Pancreas (tissue), 10 donors: ENCODE results near the gene ASXL3. TPM values are rescaled to one million over a fixed set of nuclear protein-coding genes. Genes with fewer than 3 reads are reported as not detected.

Source experiments
- ATAC-seq, 4 donors: fragments of 200-7000 bp; cut with Tn5 transposase; one replicate each; pipeline versions ENCODE4 v1.8.0 to v1.9.1; 2020; ENCODE audit warnings: mild to moderate bottlenecking in 4 of 4, moderate library complexity in 4 of 4
- DNase-seq, 6 donors: peaks; one replicate each; pipeline ENCODE4 v3.0.0-alpha.2; 2020
- FAIRE-seq: peaks from 2 replicates; lab custom pipeline; 2012; peaks lifted over from hg19 to GRCh38; lab: Jason Lieb, UNC
- H3K27ac ChIP-seq, 4 donors: fragments of 200-600 bp; sonication (generic); 1 replicate in 3 of 4; 2 replicates in 1 of 4; pipeline versions ENCODE4 v1.5.0 to v1.8.0; 2020
- H3K27me3 ChIP-seq, 4 donors: fragments of 200-600 bp; one replicate each; pipeline ENCODE4 v1.8.0; 2021
- H3K36me3 ChIP-seq, 3 donors: fragments of 200-600 bp; sonication (generic) in 1 of 3; one replicate each; pipeline versions ENCODE4 v1.5.0 to v1.8.0; 2020 to 2021
- H3K4me1 ChIP-seq, 3 donors: fragments of 200-600 bp; one replicate each; pipeline ENCODE4 v1.8.0; 2021
- H3K4me3 ChIP-seq, 4 donors: fragments of 200-600 bp; sonication (generic) in 2 of 4; one replicate each; pipeline versions ENCODE4 v1.5.0 to v1.8.0; 2020 to 2021
- H3K9me3 ChIP-seq, 4 donors: fragments of 200-600 bp; one replicate each; pipeline ENCODE4 v1.8.0; 2021
- whole genome bisulfite sequencing, 2 donors: extraction: QIAGEN DNeasy Blood & Tissue Kit; methylation state at CpG; one replicate each; pipeline ENCODE4 v1.1.7; 2013; 5-methylcytosine and 5-hydroxymethylcytosine counted together
- intact Hi-C, 3 donors: fragments of 100-400 bp; cut with DNase I; formaldehyde crosslinking; loops; one replicate each; pipeline versions ENCODE4 v1.11.1 to v1.14.2; 2022
- polyA plus RNA-seq, 2 donors: library from polyadenylated mRNA; stranded (reverse); fragments of 200-250 nt; gene quantifications; one replicate each; pipeline ENCODE4 v1.2.3, GENCODE V29; 2013
- total RNA-seq, 6 donors: library from RNA; stranded (reverse); fragmentation: NEBNext Ultra II Directional in 4 of 6; extraction: Animal tissue kit (Norgen Biotek cat#: 25700) in 4 of 6; gene quantifications; one replicate each; pipeline versions ENCODE4 v1.2.1 to v1.2.4, GENCODE V29; 2021 to 2023
- TF ChIP-seq, protein P1 (sequence below), 4 donors: fragments of 200-600 bp; sonication (generic) in 3 of 4; IDR thresholded peaks; one replicate each; pipeline versions ENCODE4 v1.5.0 to v1.8.0; 2021; ENCODE audit warnings: antibody characterized with exemption in 4 of 4
- donor health status: healthy with polysubstance abuse.
- donor health status: DM: no; HTN: no; CAD: no; lungs with moderate emphysema.
- donor health status: DM: no; HTN: no; CAD: no.
- donor health status: control.
- donor health status: control.
- donor health status: Bipolar disorder and iron deficiency.
- donor health status: DM: yes; HTN: yes; CAD: no.
- donor health status: DM: no; HTN: no; CAD: no.
- donor health status: DM: no; HTN: no; CAD: no.
- donor health status: DM: yes; HTN: yes; CAD: no.

ASXL3 gene
- total and polyA plus RNA-seq, 8 donors = 0.49 to 2.5 (median 1.6) TPM

DNA sequence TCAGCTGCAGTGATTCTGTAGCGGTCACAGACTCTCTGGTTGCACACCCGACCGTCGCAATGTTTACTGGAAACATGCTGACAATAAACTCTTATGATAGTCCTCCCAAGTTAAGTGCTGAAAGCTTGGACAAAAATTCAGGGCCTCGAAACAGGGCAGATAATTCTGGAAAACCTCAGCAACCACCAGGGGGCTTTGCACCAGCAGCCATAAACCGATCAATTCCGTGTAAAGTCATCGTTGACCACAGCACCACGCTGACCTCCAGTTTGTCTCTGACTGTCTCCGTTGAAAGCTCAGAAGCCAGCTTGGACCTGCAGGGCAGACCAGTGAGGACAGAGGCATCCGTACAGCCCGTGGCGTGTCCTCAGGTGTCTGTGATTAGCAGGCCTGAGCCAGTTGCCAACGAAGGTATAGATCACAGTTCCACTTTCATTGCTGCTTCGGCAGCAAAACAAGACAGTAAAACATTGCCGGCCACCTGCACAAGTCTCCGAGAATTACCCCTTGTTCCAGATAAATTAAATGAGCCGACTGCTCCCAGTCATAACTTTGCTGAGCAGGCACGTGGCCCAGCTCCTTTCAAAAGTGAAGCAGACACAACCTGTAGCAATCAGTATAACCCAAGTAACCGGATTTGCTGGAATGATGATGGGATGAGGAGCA is 166.1 kb downstream of the ASXL3 start:
- Histone ChIP-seq H3K27ac (no peak overlapping the region), H3K27me3 (no peaks in the 10 kb centered on the region), H3K4me3 (no peak overlapping the region), H3K4me1 (no peaks in the 10 kb centered on the region), H3K36me3 (no peaks in the 10 kb centered on the region), H3K9me3 (no peaks in the 10 kb centered on the region)
- DNase-seq (no peak), FAIRE-seq (no peak), ATAC-seq (peak in 2 of 4 donors; percentile 18 to 21)
- intact Hi-C loops = no loop called here
- TF ChIP-seq, protein P1, sequence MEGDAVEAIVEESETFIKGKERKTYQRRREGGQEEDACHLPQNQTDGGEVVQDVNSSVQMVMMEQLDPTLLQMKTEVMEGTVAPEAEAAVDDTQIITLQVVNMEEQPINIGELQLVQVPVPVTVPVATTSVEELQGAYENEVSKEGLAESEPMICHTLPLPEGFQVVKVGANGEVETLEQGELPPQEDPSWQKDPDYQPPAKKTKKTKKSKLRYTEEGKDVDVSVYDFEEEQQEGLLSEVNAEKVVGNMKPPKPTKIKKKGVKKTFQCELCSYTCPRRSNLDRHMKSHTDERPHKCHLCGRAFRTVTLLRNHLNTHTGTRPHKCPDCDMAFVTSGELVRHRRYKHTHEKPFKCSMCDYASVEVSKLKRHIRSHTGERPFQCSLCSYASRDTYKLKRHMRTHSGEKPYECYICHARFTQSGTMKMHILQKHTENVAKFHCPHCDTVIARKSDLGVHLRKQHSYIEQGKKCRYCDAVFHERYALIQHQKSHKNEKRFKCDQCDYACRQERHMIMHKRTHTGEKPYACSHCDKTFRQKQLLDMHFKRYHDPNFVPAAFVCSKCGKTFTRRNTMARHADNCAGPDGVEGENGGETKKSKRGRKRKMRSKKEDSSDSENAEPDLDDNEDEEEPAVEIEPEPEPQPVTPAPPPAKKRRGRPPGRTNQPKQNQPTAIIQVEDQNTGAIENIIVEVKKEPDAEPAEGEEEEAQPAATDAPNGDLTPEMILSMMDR (IDR thresholded peaks at IDR 0.05) = no peak
- 84 to 88% methylated on average over 20 of the region's 20 CpGs for WGBS, 2 donors

DNA sequence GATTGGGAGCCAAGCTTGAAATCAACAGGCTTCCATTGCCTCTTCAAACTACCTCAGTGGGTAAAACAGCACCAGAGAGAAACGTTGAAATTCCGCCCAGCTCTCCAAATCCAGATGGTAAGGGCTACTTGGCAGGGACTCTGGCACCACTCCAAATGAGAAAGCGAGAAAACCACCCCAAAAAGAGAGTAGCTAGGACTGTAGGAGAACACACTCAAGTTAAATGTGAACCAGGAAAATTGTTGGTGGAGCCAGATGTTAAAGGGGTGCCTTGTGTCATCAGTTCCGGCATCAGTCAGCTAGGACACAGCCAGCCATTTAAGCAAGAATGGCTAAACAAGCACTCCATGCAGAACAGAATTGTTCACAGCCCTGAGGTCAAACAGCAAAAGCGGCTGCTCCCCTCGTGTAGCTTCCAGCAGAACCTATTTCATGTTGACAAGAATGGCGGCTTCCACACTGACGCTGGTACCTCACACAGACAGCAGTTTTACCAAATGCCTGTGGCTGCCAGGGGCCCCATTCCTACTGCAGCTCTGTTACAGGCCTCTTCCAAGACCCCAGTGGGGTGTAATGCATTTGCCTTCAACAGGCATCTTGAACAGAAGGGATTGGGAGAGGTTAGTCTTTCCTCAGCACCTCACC is 167.3 kb downstream of the ASXL3 start:
- Histone ChIP-seq H3K4me1 (no peaks in the 10 kb centered on the region), H3K4me3 (no peak overlapping the region), H3K36me3 (no peaks in the 10 kb centered on the region), H3K27ac (no peak overlapping the region), H3K9me3 (no peaks in the 10 kb centered on the region), H3K27me3 (no peaks in the 10 kb centered on the region)
- TF ChIP-seq, protein P1 (IDR thresholded peaks at IDR 0.05) = no peak
- intact Hi-C loops = no loop called here
- FAIRE-seq = no peak
- 84 to 88% methylated on average over 8 of the region's 8 CpGs for WGBS, 2 donors
- peak in 2 of 4 donors; percentile 10 to 31 for ATAC-seq
- no peak for DNase-seq

DNA sequence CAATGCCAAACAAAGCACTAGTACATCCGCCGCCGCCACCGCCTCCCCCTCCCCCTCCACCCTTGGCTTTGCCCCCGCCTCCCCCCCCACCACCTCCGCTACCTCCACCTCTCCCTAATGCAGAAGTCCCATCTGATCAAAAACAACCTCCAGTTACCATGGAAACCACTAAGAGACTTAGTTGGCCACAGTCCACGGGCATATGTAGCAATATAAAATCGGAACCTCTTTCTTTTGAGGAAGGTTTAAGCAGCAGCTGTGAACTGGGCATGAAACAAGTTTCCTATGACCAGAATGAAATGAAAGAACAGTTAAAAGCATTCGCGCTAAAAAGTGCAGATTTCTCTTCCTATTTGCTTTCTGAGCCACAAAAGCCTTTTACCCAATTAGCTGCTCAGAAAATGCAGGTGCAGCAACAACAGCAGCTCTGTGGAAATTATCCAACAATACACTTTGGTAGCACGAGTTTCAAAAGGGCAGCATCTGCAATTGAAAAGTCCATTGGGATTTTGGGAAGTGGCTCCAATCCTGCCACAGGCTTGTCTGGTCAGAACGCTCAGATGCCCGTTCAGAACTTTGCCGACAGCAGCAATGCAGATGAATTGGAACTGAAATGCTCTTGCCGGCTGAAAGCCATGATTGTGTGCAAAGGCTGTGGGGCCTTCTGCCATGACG is 168.0 kb downstream of the ASXL3 start:
- H3K27ac ChIP-seq = no peak overlapping the region
- H3K4me3 ChIP-seq = no peak overlapping the region
- intact Hi-C loops = no loop called here
- H3K9me3 ChIP-seq = no peaks in the 10 kb centered on the region
- FAIRE-seq (no peak), DNase-seq (no peak), ATAC-seq (peak in 2 of 4 donors; percentile 33 to 45)
- no peaks in the 10 kb centered on the region for H3K36me3 ChIP-seq
- 87 to 88% methylated on average over 16 of the region's 16 CpGs for WGBS, 2 donors
- TF ChIP-seq, protein P1 (IDR thresholded peaks at IDR 0.05) = no peak
- H3K27me3 ChIP-seq = no peaks in the 10 kb centered on the region
- H3K4me1 ChIP-seq = no peaks in the 10 kb centered on the region

DNA sequence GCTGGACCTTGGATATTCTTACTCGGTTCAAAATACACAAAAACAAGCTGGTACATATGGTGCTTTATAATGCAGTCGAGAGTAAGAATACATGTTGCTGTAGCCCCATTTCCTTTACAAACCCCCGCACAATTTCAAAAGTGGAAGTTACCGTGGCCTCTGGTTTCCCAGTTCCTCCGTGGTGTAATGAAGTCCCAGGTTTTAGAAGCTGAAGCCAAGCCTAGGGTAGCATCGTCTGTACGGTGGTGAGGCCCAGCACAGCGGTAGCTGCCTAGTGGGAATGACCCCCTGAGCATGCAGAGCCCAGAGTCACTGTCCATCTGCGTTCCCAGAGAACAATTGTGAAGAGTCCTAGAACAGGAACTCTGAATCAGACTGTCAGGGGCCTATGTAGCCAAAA is 171.8 kb downstream of the ASXL3 start:
- no peaks in the 10 kb centered on the region for H3K27me3 ChIP-seq
- H3K4me3 ChIP-seq = no peak overlapping the region
- ATAC-seq (no peak), FAIRE-seq (no peak), DNase-seq (peak in 1 of 6 donors; percentile 5)
- intact Hi-C loops = no loop called here
- H3K36me3 ChIP-seq = no peaks in the 10 kb centered on the region
- H3K4me1 ChIP-seq = peaks cover 0 to 5% (median 0%) of the 10 kb centered on the region in 3 donors
- H3K9me3 ChIP-seq = no peaks in the 10 kb centered on the region
- H3K27ac ChIP-seq = no peak overlapping the region
- TF ChIP-seq, protein P1 (IDR thresholded peaks at IDR 0.05) = no peak
- WGBS, 2 donors = 76 to 79% methylated on average over 9 of the region's 9 CpGs
